GM18505 (cell line): ENCODE measurements around the gene SLC26A6.

Experiments
- ATAC-seq: cut with Tn5 transposase; IDR thresholded peaks from one replicate; pipeline ENCODE4 v1.9.1; 2021; ENCODE audit not compliant: unreplicated experiment
- POLR2A ChIP-seq: IDR thresholded peaks from 4 replicates; pipeline ENCODE4 v1.6.1; 2011; ENCODE audit warnings: borderline replicate concordance; ENCODE audit not compliant: insufficient read depth, insufficient read length; ENCODE audit errors: extremely low read depth

Gene SLC26A6

DNA sequence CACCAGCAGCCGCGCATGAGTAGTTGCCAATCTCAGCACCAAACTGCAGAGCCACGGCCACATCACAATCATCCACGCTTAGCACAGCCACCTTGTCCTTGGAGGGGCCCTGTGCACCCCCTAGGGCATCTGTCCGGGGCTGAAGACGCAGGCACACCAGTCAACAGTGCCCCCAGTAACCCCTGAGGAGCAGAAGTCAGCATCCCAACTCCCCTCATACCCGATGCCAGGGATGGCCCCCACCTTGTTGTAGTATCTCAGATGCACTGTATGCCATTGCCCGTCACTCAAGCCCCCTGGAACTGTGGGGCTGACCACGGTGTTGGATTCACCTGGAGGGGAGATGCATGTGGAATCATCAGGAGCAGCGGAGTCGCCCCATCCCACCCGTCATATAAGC, 19.8 kb upstream of the SLC26A6 start:
- ATAC-seq: no peak
- TF ChIP-seq POLR2A: no peak

DNA sequence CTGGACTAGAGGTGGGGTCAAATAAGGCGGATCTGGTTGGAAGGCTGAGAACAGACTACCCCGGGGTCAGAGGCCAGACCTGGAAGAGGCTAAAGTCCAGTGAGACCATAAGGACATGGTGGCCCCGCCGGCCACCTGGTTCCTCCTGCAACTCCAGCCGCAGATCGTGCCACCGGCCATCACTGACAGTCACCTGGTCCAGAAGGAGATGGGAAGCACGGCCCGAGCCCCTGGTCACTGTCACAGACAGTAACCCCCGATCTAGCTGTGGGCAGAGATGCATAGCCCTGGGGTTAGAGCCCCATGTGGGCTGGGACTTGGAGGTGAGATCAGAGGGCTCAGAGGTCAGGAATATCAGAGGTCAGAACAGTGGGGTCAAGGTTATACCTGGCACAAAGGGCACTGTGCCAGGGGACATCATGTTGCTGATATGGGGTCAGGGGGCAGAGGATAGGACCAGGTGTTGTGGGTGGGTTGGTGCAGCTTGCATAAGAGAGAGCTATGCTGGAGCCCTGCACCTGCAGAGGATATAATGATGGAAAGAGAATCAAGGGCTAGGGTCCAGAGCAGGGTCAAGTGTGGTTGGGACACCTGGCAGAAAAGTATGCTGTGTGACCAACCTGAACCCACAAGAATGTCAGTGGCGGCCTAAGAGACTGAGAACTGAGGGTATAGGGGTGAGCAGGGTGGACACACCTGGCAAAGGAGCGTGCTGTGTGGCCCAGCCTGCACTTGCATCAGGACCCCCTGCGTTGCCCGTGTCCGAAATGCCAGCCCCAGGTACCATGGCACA, 17.9 kb upstream of the SLC26A6 start:
- no peak for ATAC-seq
- TF ChIP-seq POLR2A: no peak

DNA sequence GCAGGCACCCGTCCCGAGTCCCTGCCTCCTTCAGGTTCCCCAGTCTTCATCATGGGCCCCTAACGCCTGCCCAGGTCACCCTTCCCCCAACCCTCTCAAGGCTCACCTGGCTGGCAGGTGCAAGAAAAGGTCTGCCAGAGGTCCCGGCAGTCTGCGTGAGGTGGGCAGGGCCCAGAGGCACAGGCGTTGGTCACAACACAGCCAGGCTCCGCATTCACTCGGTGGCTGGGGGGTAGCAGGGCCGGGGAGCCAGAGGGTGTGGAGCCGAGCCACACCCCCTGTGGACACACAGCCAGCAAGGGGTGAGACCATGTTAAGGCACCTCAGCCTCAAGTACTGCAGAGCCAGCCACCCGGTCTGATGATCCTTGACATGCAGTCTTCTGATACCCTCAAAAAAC, 16.5 kb upstream of the SLC26A6 start:
- no peak for ATAC-seq

DNA sequence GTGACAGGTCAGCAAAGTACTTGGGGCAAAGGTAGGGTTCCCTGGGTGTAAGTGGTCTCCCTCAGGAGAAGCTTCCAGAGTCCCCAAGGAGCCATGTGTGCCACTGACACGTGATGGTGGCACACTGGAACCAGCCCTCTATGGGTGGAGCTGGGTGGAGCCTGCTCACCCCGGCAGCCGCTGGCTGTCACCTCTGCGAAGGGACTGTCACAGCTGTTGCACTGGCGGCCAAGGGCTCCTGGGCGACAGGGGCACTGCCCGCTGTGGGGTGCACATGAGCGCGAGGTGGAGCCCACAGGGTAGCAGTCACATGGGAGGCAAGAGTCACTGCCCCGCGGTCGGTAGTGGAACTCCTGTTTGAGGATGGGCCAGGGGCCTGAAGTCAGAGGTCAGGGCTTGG, 15.5 kb upstream of the SLC26A6 start:
- TF ChIP-seq POLR2A: no peak
- ATAC-seq: no peak

More for the DNA sequence above, 16.5 kb upstream of the SLC26A6 start:
- TF ChIP-seq POLR2A: no peak

DNA sequence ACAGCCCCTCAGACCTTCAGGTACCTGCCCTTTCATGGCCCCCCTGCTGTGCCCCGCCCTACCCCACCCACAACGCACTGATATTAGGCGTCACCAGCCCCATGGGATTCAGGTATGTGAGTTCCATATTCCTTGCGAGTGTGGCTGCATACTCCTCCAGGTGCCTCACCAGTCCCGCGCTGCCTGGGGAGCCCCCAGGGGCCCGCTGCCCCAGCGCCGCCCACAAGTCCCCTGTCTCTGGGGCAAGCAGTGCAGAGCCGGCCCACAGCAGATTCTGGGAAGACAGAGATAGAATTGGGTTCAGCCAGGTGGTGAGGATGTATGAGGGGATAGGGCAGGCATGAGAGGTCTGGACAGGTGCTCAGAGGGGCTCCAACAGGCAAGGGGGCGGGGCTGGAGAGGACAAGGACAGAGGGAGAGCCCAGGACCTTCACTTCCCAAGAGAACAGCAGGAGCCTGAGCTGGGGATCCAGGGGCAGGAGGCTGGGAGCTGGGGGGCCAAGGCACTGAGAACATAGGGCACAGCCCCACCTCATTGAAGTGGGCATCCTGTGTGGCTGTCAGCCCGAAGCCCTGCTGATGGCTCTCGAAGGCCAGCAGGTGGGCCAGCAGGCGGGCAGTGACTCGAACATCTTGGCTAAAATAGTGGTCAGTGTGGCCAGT, 13.1 kb upstream of the SLC26A6 start:
- ATAC-seq: no peak
- no peak for TF ChIP-seq POLR2A

DNA sequence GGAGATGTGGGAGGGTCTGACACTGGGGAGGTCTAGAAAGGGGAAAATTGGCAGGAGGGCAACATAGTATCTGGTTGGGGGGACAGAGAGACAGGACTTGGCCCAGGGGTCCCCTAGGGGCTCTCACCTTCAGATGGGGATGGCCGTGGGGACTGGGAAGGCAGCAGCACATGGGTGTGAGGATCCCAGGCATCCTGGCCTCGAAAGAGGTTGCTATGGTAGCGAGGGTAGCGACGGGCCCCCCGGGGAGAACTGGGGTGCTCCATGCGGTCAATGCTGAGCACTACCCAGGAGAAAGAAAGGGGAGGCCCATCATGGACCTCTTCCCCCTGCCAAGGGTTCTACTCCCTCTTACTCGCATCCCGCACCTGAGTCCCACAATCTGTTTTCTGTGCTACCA, 12.5 kb upstream of the SLC26A6 start:
- ATAC-seq: no peak
- no peak for TF ChIP-seq POLR2A

DNA sequence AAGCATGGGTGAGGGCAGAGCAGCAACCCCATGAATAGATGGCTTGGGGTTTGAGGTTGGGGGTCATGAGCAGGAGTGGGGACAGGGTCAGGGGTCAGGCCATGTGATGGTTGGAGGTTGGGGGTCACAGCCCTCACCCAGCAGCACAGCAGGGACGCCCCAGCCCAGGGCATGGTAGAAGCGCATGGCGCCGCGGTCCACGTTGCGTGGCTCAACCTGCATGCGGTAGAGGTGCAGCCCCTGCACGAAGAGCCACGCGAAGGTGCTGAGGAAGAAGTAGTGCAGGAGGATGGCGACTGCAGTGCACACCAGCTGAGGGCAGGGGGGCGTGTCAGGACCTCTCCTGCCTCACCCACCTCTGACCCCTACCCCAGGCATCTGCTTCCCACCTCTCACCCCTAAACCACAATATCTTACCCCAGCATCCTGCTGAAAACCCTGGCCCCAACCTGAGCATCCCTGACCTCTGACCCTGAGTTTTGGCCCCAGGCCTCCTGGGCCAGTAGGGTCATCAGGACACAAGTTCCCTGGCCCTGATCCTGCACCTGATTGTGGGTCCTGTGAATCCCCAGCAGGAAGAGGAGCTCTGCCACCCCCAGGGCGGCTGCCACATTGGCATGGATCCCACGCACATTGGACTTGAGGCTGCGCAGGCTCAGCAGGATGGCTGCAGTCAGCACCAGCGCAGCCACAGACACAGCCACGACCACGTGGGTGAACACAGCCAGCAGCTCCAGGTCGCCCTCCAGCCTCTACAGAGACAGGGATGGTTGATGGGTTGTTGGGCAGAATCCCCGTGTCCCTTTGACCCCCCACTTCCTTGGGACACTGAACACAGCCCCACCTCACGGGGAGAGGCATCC, 9.9 kb upstream of the SLC26A6 start:
- no peak for ATAC-seq
- TF ChIP-seq POLR2A: no peak

DNA sequence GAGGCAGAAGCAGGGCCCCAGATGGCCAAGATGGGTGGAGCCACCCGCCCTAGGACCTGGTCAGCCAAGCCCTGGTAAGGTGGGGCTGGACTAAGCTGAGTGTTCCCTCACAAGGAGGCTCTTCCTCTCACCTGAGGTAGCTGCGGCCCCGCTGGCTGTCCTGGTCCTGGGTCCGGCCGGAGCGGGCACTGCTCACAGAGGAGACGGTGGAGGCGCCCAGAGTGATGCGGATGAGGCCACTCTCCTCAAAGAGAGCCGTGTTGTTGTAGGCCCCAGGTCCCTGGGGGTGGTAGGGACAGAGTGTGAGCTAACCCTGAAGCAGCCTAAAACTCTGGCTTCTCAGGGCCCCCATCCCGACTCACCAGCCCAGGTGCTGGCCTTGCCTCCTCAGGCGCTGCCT, 7.3 kb upstream of the SLC26A6 start:
- no peak for ATAC-seq
- TF ChIP-seq POLR2A: no peak

DNA sequence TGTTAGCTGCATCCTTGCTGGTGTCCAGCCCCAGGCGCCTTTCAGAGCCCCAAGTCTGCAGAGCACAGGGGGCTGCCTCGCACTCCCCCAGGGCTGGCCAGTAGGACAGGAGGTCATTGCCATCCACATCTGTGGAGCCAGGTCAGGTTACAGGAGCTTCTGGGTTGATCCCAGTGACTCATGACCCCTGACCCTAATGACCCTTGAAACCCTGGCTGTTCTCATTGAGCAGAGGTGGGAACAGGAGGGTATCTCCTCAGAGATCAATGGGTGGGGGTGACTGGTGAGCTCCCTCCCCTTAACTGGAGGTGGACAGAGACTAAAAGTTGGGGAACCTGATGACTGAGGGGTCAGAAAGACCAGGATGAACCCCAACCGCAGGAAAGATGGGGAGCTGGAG, 6.1 kb upstream of the SLC26A6 start:
- no peak for ATAC-seq
- TF ChIP-seq POLR2A: no peak

DNA sequence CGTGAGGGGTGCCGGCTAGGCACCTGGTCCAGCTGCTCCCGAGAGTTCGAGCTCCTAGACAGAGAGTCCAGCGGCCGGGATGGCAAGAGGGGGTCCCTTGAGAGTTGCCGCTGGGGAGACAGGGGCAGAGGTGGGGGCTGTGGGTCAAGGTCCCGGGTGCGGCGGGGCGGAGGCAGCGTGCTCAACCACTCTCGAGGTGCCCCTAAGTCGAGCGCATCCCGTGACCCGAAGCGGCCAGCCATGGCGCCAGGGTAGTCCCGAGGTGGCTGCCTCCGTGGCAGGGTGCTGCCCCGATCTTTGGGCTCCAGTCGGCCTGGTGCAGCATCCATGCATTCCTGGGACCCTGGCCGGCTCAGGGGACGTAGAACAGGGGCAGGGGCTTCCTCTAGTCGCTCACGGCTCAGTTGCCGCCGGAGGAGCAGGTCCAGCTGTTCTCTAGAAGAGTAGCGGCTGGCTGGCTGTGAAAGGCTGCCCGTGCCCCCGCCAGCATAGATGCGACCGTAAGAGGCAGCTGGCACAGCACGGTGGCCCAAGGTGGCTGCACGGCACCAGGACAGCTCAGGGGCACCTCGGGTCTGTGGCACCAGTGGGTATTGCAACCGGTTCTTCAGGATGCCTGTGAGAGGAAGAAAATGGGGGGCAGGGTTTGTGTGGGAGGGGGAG, 4.8 kb upstream of the SLC26A6 start:
- TF ChIP-seq POLR2A: no peak
- ATAC-seq: no peak

DNA sequence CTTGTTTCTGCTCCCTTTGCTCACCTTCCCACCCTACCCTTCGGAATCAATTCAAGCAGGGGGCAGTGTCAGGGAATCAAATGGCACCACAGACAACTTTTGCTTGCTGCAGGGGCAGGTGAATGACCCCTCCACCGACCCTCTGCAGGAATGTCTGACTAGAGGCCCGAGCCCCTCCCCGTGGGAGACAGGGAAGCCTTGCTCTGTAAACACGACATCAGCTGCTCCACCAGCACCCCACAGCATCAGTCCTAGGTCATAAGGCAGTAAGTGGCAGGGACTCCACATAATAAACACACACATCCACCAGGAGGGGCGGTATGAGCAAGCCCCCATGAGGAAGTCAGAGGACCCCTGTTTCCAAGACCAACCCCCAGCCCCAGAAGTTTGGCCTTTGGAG, 2.0 kb upstream of the SLC26A6 start:
- no peak for TF ChIP-seq POLR2A
- ATAC-seq: no peak

DNA sequence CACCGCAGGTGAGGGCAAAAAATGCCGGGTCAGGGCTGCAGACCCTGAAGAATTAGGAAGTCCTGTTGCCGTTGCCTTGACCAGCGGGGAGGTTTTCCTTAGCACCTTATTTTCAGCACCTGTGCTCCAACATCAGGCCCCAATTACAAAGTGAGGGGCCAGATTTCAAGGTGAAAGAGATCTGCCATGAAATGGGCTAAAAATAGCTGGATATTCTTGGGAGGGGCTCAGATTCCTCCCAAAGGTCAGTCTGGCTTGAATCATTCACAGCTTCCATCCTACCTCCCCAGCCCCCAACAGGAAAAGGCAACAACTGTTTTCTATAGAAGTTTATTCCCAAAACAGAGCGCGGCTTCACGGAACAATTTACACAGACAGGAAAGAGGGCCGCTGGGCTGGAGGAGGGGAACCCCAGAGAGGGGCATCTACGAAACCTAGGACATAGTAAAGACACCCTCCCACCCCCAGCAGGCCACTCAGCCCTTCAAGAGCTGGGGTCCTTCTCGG, 941 bp upstream of the SLC26A6 start:
- ATAC-seq: no peak
- no peak for TF ChIP-seq POLR2A
